ENCODE measurements around the gene MYH13. TPM values are rescaled to one million over a fixed set of nuclear protein-coding genes. Genes with fewer than 3 reads are reported as not detected.
A peak's percentile ranks its signal among the peaks of the same experiment; 100 is the strongest.

The MYH13 gene
- total RNA-seq, 2 experiments from 2014 or later = not detected

DNA sequence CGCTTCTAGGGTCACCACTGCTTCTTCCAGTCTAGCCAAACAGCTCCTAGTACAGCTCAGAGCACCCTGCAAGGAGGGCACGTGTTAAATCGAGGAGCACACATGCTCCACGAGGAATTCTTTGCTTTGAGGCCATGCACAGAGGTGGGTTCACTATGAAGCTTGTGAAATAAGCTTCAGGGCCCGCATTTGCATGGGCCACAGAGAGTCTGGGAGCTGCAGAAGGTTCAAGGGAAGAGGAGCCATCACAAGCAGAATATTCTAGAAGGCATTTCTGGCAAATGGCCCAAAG lies 55.3 kb downstream of the MYH13 start:
- intact Hi-C loops (cut with micrococcal nuclease) = no loop called here
- no peak for ATAC-seq
- Mint-ChIP-seq H3K36me3 (ENCODE audit: low read depth) (no peaks in the 10 kb centered on the region), H3K27me3 (peaks cover 9% of the 10 kb centered on the region), H3K4me1 (ENCODE audit: low read depth) (peaks cover 3% of the 10 kb centered on the region), H3K27ac (no peak overlapping the region), H3K9me3 (no peaks in the 10 kb centered on the region), H3K4me3 (no peak overlapping the region)
- POLR2A ChIA-PET = no interaction called here
- CTCF ChIA-PET = interaction anchor here (0.8 to 2.4 kb wide), 8 partner anchors 8 to 304 kb away, joined by 3 to 7 read pairs (median 4); no protein-coding TSS in a partner anchor
- peak; percentile 48 for TF ChIP-seq CTCF (IDR thresholded peaks at IDR 0.05)
- DNase-seq = no peak

DNA sequence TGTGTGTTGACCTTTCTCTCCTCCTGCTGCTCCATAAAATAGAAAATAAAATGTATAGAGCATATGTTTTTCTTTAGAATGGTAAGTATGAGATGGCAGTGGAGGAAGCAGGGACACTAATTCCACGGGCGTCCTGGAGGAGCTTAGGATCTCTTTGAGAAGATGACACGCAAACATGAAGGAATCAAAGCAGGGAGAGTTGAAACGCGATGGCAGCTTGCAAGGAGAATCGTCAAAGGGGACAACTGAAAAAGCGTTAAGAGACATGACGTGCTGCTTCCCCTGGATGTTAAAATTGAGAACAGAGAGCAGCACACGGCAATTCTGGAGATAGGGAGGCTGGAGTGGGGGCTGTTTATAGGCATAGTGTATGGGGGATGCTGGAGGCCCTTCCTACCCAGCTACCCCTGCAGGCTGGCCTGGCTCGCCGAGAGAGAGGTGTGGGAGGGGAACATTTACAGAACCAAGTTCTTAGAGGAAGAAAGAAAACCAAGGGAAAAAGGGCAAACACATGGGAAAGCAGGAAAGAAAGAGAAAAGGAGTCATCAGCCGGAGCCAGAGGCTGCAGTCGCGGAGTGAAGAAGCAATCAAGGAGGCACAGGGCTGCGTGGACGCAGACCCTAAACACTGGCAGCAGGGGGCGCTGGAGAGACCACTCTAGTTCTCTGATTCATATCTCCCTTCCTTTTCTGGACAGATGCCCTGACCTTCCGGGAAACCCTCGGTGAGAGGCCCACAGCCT lies 55.8 kb downstream of the MYH13 start:
- no peaks in the 10 kb centered on the region for H3K36me3 Mint-ChIP-seq (ENCODE audit: low read depth)
- no peak overlapping the region for H3K4me3 Mint-ChIP-seq
- peak; percentile 85 for TF ChIP-seq CTCF (IDR thresholded peaks at IDR 0.05)
- H3K9me3 Mint-ChIP-seq = no peaks in the 10 kb centered on the region
- ChIA-PET POLR2A (no interaction called here), CTCF (interaction anchor here (0.9 to 2.4 kb wide), 7 partner anchors 8 to 305 kb away, joined by 3 to 7 read pairs (median 4); no protein-coding TSS in a partner anchor)
- no peak overlapping the region for H3K27ac Mint-ChIP-seq
- H3K27me3 Mint-ChIP-seq = peaks cover 9% of the 10 kb centered on the region
- DNase-seq (peak; percentile 74), ATAC-seq (peak; percentile 76)
- H3K4me1 Mint-ChIP-seq (ENCODE audit: low read depth) = peaks cover 3% of the 10 kb centered on the region
- intact Hi-C loops (cut with micrococcal nuclease) = no loop called here

GRCh38 chr17:10314329-10314728 lies 58.5 kb downstream of the MYH13 start:
- TF ChIP-seq CTCF (IDR thresholded peaks at IDR 0.05) = no peak
- intact Hi-C loops (cut with micrococcal nuclease) = no loop called here
- Mint-ChIP-seq H3K36me3 (ENCODE audit: low read depth) (no peaks in the 10 kb centered on the region), H3K27ac (no peak overlapping the region), H3K4me3 (no peak overlapping the region), H3K9me3 (no peaks in the 10 kb centered on the region), H3K4me1 (ENCODE audit: low read depth) (peaks cover 3% of the 10 kb centered on the region), H3K27me3 (peaks cover 11% of the 10 kb centered on the region)
- DNase-seq (no peak), ATAC-seq (no peak)
- ChIA-PET POLR2A (no interaction called here), CTCF (interaction anchor here (1.2 kb wide), 1 partner anchor 14 kb away, joined by 5 read pairs; no protein-coding TSS in a partner anchor)

DNA sequence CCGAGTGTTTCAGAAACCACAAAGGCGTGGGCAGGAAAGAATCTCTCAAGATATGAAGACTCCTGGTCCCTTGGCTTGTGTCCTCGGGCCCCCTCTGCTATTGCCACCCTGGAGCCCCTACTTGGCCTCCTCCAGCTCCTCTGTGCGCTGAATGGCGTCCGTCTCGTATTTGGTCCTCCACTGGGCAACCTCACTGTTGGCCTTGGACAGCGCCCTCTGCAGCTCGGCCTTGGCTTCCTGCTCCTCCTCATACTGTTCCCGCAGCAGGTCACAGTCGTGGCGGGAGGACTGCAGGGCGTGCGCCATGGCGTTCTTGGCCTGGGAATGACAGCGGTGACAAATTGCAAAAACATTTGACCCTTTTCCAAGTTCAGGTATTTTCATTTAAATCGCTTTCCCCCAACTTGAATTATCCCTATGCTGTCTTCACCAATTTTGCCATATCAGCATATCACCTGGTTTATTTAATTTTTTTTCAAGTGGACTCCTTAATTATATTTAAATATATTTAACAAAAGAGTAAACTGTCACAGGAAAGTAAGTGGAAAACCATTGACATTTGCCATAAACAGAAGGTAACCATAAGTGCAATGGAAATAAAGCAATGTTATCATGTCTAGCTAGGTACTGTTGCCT lies 59.7 kb downstream of the MYH13 start:
- intact Hi-C loops (cut with micrococcal nuclease) = no loop called here
- ATAC-seq (no peak), DNase-seq (no peak)
- Mint-ChIP-seq H3K4me1 (ENCODE audit: low read depth) (peaks cover 3% of the 10 kb centered on the region), H3K4me3 (no peak overlapping the region), H3K27ac (no peak overlapping the region), H3K9me3 (no peaks in the 10 kb centered on the region), H3K27me3 (peaks cover 9% of the 10 kb centered on the region), H3K36me3 (ENCODE audit: low read depth) (no peaks in the 10 kb centered on the region)
- CTCF ChIA-PET = interaction anchor here (1.0 kb wide), 1 partner anchor 304 kb away, joined by 4 read pairs; no protein-coding TSS in a partner anchor
- POLR2A ChIA-PET = no interaction called here
- no peak for TF ChIP-seq CTCF (IDR thresholded peaks at IDR 0.05)

DNA sequence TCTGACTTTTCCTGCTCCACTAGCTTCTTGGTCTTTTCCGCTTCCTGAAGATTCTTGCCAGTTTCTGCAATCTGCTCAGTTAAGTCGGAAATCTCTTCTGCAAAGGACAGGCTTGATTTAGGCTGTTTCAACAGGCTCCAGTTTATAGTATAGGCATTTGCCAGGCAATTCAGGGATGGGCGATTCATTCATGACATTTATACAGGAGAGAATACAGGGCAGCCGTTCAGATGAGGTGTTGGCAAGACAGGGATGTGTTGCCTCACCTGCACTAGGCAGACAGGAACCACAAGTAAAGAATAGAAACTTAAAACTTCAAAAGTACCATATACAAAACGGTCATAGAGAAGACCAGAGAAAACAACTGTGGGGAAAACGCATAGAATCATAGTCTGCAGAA lies 61.7 kb downstream of the MYH13 start:
- CTCF ChIA-PET = no interaction called here
- H3K4me3 Mint-ChIP-seq = no peak overlapping the region
- no peak overlapping the region for H3K27ac Mint-ChIP-seq
- ATAC-seq = no peak
- no peaks in the 10 kb centered on the region for H3K9me3 Mint-ChIP-seq
- H3K27me3 Mint-ChIP-seq = peaks cover 4% of the 10 kb centered on the region
- no peaks in the 10 kb centered on the region for H3K4me1 Mint-ChIP-seq (ENCODE audit: low read depth)
- no peaks in the 10 kb centered on the region for H3K36me3 Mint-ChIP-seq (ENCODE audit: low read depth)
- intact Hi-C loops (cut with micrococcal nuclease) = no loop called here
- POLR2A ChIA-PET = no interaction called here
- DNase-seq = no peak
- no peak for TF ChIP-seq CTCF (IDR thresholded peaks at IDR 0.05)
